Measurements from ENCODE around the gene ERH.
"Not testable (repeated sequence)": the region's sequence is repeated elsewhere in the genome, so short reads cannot be mapped to it uniquely, and the experiment has no call there.

Gene ERH

DNA sequence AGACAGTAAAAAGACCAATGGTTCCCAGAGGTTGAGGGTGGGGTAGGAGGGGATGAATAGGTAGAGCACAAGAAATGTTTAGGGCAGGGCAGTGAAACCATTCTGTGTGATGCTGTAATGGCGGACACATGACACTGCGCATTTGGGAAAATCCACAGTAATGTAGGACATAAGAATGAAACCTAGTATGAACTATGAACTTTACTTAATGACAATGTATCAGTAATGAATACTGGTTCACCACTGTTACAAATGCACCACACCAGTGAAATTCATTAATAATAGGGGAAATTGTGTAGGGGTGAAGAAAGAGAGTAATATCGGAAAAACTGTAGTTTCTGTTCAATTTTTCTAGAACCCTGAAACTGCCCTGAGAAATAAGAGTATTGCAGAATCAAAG lies 5.6 kb downstream of the ERH start:
- no peak for DNase-seq

DNA sequence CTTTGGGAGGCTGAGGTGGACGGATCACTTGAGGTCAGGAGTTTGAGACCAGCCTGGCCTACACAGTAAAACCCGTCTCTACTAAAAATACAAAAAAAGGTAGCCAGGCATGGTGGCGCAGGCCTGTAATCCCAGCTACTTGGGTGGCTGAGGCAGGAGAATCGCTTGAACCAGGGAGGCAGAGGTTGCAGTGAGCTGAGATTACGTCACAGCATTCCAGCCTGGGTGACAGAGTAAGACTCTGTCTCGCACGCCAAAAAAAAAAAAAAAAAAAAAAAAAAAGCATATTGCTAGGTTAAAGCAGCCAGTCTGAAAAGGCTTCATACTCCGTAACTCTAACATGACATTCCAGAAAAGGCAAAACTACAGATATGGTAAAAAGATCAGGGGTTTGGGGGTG lies 6.7 kb downstream of the ERH start:
- not testable (repeated sequence) for DNase-seq

- DNase-seq, result no peak
Observed at GRCh38 chr14:69387311-69387710, 10.8 kb downstream of the ERH start.

- DNase-seq, result no peak
Observed at GRCh38 chr14:69378274-69378673, 19.8 kb downstream of the ERH start.

DNA sequence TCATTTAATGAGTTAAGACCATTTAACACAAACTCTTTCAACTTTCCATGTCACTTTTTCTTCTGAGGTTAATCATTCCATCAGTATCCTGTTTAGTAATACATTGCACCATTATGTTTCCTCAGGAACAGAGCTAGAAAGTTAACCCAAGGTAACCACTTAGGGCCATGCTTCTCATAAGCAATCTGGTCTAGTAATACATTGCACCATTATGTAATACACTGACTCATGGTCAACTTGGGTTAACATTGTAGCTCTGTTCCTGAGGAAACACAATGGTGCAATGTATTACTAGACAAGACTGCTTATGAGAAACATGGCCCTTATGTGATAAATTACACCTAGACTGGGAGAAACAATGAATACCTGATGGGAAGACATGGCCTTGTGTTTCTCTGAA lies 21.7 kb downstream of the ERH start:
- DNase-seq, result no peak

DNA sequence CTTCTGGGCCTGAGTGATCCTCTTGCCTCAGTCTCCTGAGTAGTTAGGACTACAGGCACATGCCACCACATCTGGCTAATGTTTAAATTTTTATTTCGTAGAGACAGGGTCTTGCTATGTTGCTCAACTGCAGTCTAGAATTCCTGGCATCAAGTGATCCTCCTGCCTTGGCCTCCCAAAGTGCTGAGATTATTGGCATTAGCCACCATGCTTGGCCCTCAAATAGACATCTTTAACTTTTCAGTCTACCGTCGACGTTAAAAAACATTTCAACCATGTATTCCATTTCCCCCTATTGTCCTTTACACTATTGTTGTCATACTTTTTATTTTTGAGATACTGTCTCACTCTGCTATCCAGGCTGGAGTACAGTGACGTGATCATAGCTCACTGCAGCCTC lies 22.4 kb downstream of the ERH start:
- DNase-seq, result no peak

DNA sequence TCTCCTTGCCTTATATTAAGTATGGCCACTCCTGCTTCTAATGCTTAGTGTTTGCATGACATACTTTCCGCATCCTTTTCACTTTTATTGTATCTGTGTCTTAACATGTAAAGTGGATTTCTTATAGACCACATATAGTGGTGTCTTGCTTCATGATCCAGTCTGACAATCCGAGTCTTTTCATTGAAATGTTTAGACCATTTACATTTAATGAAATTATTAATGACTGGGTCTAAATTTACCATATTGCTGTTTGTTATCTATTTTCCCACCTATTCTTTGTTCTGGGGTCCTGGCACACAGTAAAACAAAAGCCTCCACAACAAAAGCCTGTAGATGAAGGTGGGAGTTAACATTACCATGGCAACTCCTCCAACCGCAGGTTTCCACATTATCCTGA lies 22.9 kb downstream of the ERH start:
- DNase-seq, result no peak

- no peak for DNase-seq
Observed at GRCh38 chr14:69374235-69374634, 23.9 kb downstream of the ERH start.

- DNase-seq, result no peak
Observed at GRCh38 chr14:69373104-69373503, 25.0 kb downstream of the ERH start.

- no peak for DNase-seq
Observed at GRCh38 chr14:69372146-69372545, 26.0 kb downstream of the ERH start.

GRCh38 chr14:69370061-69370460 lies 28.0 kb downstream of the ERH start:
- no peak for DNase-seq

- DNase-seq, result no peak
Observed at GRCh38 chr14:69368381-69368780, 29.7 kb downstream of the ERH start.

GRCh38 chr14:69366761-69367160 lies 31.3 kb downstream of the ERH start:
- no peak for DNase-seq

- no peak for DNase-seq
Observed at GRCh38 chr14:69366069-69366468, 32.0 kb downstream of the ERH start.

DNA sequence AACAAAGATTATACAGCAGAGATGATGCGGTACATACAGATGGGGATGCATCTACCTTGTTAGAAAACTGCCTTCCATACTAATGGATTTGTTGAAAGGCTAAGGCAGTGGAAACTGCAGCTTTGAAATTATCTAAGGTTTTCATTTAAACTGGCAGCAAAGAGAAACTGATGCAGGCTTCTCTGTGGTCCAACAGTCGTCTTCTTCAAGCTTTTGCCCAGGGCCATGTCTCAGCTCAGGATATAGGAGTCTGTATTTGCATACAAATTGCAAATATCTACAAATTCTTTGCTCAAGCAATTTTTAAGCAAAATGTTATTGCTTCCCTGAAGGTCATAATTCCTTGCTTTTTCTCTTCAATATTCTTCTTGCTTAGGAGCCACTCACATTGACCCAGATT lies 33.7 kb downstream of the ERH start:
- no peak for DNase-seq

DNA sequence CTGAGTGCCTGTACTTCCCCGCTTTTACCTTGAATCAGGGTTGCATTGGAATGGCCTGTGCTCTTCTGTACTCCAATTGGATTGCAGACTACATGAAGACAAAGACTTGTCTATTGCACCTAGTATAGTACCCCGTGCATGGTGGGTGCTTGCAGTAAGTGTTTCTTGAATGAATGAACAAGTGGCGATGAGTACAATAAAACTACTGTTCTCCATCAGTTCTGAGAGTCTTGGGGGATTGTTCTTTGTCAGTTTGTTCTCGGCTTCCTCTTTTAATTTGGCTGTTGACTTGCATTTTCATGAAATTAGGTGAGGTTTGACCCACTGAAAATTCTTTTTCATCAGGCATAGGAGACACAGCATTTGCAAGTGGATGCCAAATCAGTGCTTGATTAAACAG lies 34.1 kb downstream of the ERH start:
- no peak for DNase-seq

DNA sequence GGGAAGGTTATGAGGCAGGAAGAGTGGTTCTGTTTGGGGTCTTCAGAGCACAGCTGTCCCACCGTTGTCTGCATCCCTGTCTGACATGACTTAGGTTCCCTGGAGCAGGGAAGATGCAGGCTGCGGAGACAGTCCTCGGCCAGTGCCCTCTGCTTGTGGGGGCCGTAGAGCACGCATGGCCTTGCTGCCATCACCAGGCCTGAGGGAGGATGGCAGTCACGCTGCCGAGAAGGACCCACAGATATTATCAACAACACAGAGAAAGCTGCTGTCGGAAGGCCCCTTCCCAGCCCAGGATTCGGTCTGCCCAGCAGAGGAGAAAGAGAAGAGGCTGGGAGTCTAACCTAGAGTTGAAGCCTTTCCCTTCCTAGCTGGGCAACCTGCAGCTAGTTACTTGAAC lies 35.0 kb downstream of the ERH start:
- no peak for DNase-seq

GRCh38 chr14:69360438-69361108 lies 37.5 kb downstream of the ERH start:
- DNase-seq, result peak in 1 of 2 donors; percentile 4

- DNase-seq, result no peak
Observed at GRCh38 chr14:69358966-69359365, 39.1 kb downstream of the ERH start.

GRCh38 chr14:69358233-69358963 lies 39.7 kb downstream of the ERH start:
- DNase-seq, result no peak

- DNase-seq, result no peak
Observed at GRCh38 chr14:69357544-69358200, 40.4 kb downstream of the ERH start.

DNA sequence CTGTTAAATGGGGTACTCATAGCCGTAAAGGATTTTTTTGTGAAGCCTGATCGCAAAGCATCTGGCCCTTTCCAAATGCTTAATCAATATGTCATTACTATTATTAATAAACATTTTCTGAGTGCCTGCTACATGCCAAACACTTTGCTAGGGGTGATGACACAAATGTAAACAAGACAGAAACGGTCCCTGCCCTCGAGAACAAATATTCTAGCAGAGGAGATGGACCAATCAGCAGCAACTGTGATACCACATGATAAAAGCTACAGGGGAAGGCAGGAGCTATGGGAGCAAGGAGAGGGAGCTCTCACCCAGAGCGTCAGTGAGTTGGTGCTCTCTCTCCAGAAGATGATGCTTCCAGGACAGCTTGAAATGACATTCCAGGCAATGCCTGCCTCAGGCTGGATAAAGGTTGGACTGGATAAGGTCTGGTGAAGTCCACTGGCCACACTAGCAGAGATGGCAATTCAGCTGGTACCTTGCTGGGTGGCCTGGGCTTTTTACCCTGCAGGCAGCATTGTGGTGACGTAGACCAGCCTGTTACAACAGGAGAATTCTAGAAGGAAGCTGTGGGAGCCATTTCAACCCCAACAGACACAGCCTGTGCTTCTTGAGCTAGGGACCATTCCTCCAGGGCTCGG lies 41.1 kb downstream of the ERH start:
- DNase-seq, result no peak

GRCh38 chr14:69355607-69356281 lies 42.4 kb downstream of the ERH start:
- DNase-seq, result no peak
